ENCODE data around the gene NDUFA8.
"Not testable (repeated sequence)": the region's sequence is repeated elsewhere in the genome, so short reads cannot be mapped to it uniquely, and the experiment has no call there.

Gene NDUFA8

DNA sequence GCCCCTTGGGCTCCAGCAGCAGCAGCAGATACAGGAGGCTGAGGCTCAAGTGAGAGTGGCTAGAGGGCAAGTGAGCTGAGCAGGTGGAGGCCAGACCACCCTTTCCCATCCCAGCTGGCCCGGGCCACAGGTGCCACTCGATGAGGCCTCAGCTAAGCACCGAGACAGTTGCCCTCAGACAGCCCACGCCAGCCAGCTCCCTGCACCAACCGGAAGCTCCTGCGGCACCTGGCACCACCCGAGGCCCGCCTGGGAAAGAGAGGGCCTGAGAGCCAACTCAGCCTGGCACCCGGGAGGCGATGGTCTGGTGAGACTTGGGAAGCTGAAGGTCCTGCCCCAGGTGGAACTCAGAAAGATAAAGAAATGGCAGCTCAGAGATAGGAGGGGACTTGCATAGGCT lies 38.2 kb downstream of the NDUFA8 start:
- no peak for DNase-seq (ENCODE audit: low spot score)

GRCh38 chr9:122120316-122121071 lies 39.1 kb downstream of the NDUFA8 start:
- DNase-seq (ENCODE audit: low spot score), result no peak

- no peak for DNase-seq (ENCODE audit: low spot score)
These were observed 39.9 kb downstream of the NDUFA8 start for GRCh38 chr9:122119721-122120120.

- no peak for DNase-seq (ENCODE audit: low spot score)
These were observed 40.4 kb downstream of the NDUFA8 start for GRCh38 chr9:122119166-122119521.

GRCh38 chr9:122118343-122119165 lies 41.0 kb downstream of the NDUFA8 start:
- no peak for DNase-seq (ENCODE audit: low spot score)

GRCh38 chr9:122117241-122117640 lies 42.3 kb downstream of the NDUFA8 start:
- not testable (repeated sequence) for DNase-seq (ENCODE audit: low spot score)

GRCh38 chr9:122116448-122117173 lies 43.0 kb downstream of the NDUFA8 start:
- DNase-seq (ENCODE audit: low spot score), result no peak

GRCh38 chr9:122116040-122116439 lies 43.5 kb downstream of the NDUFA8 start:
- DNase-seq (ENCODE audit: low spot score), result no peak

- DNase-seq (ENCODE audit: low spot score), result no peak
These were observed 44.2 kb downstream of the NDUFA8 start for GRCh38 chr9:122115176-122116035.

DNA sequence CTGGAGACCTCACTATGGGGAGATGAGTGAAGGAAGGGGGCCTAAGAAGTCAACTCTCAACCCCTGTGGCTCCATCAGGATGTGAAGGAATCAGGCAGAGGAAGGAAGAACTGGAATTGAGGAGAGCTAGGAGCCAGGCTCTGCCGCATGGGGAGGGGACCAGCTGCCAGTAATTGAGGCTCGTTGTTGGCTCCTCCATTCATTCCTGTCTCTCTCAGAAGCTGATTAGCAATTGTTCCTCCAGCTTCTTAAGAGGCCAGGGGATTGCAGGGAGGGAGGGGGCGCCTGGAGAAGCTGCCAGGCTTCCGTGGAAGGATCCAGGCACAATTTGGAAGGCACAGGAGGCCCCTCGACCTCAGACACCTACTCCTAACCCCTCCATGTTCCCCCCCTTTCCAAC lies 46.0 kb downstream of the NDUFA8 start:
- no peak for DNase-seq (ENCODE audit: low spot score)

DNA sequence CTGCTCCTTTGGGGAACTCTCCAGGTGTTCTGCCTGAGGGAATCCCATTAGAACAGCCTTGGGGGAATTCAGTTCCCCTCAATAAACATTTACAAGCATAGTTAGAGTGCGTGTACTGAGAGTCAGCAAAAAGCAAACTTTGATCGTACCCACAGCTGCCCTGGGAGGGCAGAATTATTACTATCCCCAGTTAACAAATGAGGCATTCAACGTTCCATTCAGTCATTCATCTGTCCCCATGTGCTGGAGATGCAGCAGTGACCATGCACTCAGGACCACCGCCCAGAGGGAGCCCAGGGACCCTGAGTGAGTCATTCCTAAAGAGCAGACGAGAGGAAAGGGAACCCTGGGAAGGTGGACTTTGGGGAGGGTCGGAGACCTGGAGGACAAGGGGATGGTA lies 47.3 kb downstream of the NDUFA8 start:
- no peak for DNase-seq (ENCODE audit: low spot score)

DNA sequence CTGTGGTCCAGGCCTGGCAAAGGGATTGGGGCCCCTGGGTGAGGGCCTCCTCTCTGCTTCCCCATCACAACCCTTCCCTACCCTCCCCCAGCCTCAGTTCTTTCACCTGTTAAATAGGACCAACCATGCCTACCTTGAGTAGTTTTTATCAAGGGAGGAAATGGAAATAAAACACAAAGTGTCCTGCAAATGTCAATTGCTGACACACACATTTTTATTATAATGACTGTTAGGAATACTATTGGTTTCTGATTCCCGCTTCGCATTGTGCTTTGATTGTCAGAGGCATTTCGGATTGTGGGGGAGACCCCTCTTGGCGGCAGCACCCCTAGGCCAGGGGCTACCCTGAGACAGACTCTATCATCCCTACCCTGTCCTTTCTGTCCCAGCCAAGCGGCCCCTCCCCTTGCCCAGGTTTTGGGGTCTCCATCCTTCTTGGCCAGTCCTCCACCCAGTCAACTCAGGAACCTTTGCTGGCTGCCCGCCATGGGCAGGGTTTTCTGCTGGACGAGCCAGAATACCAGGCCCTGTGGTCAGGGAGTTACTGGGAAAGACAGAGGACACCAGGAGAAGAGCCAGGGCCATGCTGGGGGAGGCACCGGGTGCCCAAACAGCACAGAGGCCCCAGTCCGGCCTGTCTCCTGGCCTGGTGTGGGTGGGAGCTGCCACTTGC lies 48.0 kb downstream of the NDUFA8 start:
- DNase-seq (ENCODE audit: low spot score), result no peak

- no peak for DNase-seq (ENCODE audit: low spot score)
These were observed 49.3 kb downstream of the NDUFA8 start for GRCh38 chr9:122110100-122110833.

DNA sequence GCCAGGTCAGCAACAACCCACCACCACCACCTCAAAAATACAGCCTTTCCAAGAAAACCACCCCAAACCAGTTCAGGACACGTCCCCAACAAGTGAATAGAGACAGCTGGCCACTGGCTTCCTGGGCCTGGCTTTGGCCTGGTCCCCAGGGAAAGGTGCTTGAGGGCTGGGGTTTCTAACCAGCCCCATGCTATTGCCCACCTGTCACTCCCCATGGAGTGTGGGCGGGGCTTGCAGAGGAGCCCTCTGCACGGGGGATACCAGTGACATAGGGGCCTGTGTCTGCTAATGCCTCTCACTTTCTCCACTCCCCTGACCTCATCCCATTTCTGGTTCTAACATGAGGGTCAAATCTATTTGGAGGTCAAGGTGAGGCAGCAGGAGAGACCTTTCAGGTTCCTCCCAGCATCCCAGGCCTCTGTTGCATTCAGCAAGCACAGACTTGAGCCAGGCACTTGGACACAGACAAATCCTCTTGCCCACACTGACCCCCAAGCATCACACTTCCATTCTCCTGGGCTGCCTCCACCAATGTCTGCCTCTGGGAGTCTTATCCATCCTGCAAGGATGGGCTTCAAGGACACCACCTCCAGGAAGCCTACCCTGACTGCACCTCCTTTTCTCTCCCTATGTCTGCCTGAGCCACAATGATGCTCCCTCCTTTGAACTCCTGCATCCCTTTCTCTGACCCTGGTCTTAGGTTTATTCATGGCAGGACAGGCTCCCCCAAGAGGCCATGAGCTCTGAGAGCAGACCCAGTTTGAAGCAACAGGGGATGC lies 50.4 kb downstream of the NDUFA8 start:
- no peak for DNase-seq (ENCODE audit: low spot score)

DNA sequence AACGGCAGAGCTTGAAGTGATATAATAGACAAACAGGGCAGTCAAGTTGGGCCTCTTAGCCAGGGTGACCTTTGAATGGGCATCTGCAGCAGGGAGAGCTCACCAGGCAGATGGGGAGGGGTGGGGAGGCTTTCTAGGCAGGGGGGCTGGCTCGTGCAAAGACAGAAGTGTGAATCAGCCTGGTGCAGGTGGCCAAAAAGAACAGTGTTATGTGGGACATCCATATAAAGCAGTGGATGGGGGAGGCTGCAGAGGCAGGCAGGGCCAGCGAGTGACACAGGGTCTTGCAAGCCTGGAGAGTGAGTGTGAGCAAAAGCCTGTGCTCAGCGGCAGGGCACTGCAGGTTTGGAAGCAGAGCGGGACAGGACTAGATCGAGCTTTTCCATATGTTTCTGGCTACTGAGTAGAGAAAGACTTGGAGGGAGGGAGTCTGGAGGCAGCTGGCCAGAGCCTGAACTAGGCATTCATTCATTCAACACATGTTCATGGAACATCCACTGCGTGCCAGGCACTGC lies 52.2 kb downstream of the NDUFA8 start:
- DNase-seq (ENCODE audit: low spot score), result no peak

- no peak for DNase-seq (ENCODE audit: low spot score)
These were observed 53.0 kb downstream of the NDUFA8 start for GRCh38 chr9:122106576-122106975.

DNA sequence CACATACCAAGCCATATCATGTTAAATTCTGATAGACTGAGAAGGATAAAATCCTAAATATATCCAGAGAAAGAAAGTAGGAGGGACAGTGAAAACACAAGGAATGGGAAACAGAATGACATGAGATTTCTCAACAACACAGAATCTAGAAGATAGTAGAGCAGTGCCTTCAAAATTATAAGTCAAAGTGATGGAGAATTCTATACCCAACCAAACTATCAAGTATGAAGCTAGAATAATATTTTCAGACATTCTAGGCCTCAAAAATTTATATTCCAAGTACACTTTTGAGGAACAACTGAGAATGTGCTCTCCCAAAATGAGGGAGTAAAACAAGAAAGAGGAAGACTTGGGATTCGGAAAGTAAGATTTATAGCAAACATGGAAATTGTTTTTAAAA lies 55.6 kb downstream of the NDUFA8 start:
- no peak for DNase-seq (ENCODE audit: low spot score)

- no peak for DNase-seq (ENCODE audit: low spot score)
These were observed 57.4 kb downstream of the NDUFA8 start for GRCh38 chr9:122102156-122102555.

DNA sequence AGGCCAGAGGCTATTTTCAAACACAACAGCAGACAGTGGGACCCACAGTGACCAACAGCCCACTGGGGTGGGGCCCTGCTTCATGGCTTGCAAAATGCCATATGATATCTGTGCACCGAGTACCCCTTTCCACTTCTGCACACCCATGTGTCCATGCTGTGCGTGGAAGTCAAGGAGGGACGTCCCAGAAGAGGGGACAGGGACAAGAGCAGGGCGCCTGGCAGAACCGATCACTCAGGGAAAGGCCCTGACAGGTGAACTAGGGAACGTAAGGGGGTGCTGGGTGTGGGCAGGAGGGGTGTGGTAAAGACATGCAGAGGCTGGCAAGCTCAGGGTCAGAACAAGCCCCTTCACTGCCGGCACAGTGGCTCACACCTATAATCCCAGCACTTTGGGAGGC lies 58.8 kb downstream of the NDUFA8 start:
- DNase-seq (ENCODE audit: low spot score), result no peak
